GM23338 (cell line): ENCODE results near the gene PAK1IP1. TPM values are rescaled to one million over a fixed set of nuclear protein-coding genes. Genes with fewer than 3 reads are reported as not detected.

ENCODE experiments used
- ATAC-seq: fragments of 200-7000 bp; cut with Tn5 transposase; 3 replicates; pipeline ENCODE4 v1.9.1; 2020
- DNase-seq: peaks from one replicate; pipeline ENCODE4 v3.0.0-alpha.2; 2015; ENCODE audit warnings: low spot score
- H2AFZ ChIP-seq: fragments of 200-600 bp; sonication (generic); 2 replicates; pipeline ENCODE4 v1.8.0; 2016; ENCODE audit warnings: antibody characterized with exemption, mild to moderate bottlenecking, moderate library complexity
- H3F3A ChIP-seq: fragments of 200-600 bp; sonication (generic); replicated peaks from 2 replicates; pipeline ENCODE4 v1.8.0; 2017; ENCODE audit warnings: antibody characterized with exemption, mixed run types, low read depth
- H3K27ac ChIP-seq: fragments of 200-600 bp; sonication (generic); 2 replicates; pipeline ENCODE4 v1.6.1; 2016; ENCODE audit warnings: low read depth
- H3K27me3 ChIP-seq: fragments of 200-600 bp; sonication (generic); 2 replicates; pipeline ENCODE4 v1.8.0; 2016; ENCODE audit warnings: mild to moderate bottlenecking, mixed run types, moderate library complexity; ENCODE audit not compliant: insufficient read depth
- H3K36me3 ChIP-seq: fragments of 200-600 bp; sonication (generic); 2 replicates; pipeline ENCODE4 v1.8.0; 2016; ENCODE audit warnings: mild to moderate bottlenecking; ENCODE audit not compliant: insufficient read depth
- H3K4me1 ChIP-seq: fragments of 200-600 bp; sonication (generic); 2 replicates; pipeline ENCODE4 v1.8.0; 2016; ENCODE audit warnings: mild to moderate bottlenecking, moderate library complexity; ENCODE audit not compliant: insufficient read depth
- H3K4me2 ChIP-seq: fragments of 200-600 bp; sonication (generic); 2 replicates; pipeline ENCODE4 v1.7.1; 2017; ENCODE audit warnings: mixed run types
- H3K4me3 ChIP-seq: fragments of 200-600 bp; sonication (generic); 2 replicates; pipeline ENCODE4 v1.6.1; 2016; ENCODE audit warnings: mixed run types
- H3K79me2 ChIP-seq: fragments of 200-600 bp; sonication (generic); replicated peaks from 2 replicates; pipeline ENCODE4 v1.8.0; 2017; ENCODE audit warnings: mild to moderate bottlenecking; ENCODE audit not compliant: insufficient read depth
- H3K9me2 ChIP-seq: fragments of 200-600 bp; sonication (generic); 2 replicates; pipeline ENCODE4 v1.8.0; 2017; ENCODE audit not compliant: insufficient read depth
- H4K20me1 ChIP-seq: fragments of 200-600 bp; sonication (generic); replicated peaks from 2 replicates; pipeline ENCODE4 v1.8.0; 2017; ENCODE audit warnings: mild to moderate bottlenecking; ENCODE audit not compliant: insufficient read depth
- H3K27ac Mint-ChIP-seq: 2 replicates; pipeline ENCODE4 v1.8.0; 2020; ENCODE audit warnings: inconsistent platforms, mild to moderate bottlenecking, moderate library complexity, mixed read lengths
- H3K27me3 Mint-ChIP-seq: 3 replicates; pipeline ENCODE4 v1.8.0; 2022; ENCODE audit warnings: low read depth, mild to moderate bottlenecking, moderate library complexity, mixed read lengths, inconsistent platforms; ENCODE audit not compliant: insufficient read depth, poor library complexity
- H3K36me3 Mint-ChIP-seq: 3 replicates; pipeline ENCODE4 v1.8.0; 2021; ENCODE audit warnings: low read depth, mild to moderate bottlenecking, inconsistent platforms, moderate library complexity, mixed read lengths
- H3K4me1 Mint-ChIP-seq: 3 replicates; pipeline ENCODE4 v1.8.0; 2020; ENCODE audit warnings: mild to moderate bottlenecking, inconsistent platforms, mixed read lengths
- H3K4me3 Mint-ChIP-seq: 3 replicates; pipeline ENCODE4 v1.8.0; 2021; ENCODE audit warnings: moderate library complexity, mild to moderate bottlenecking, inconsistent platforms, mixed read lengths
- H3K9me3 Mint-ChIP-seq: 3 replicates; pipeline ENCODE4 v1.8.0; 2020; ENCODE audit warnings: moderate library complexity, mild to moderate bottlenecking, inconsistent platforms, mixed read lengths
- CREB1 ChIP-seq: fragments of 250-450 bp; sonication (Bioruptor Pico); IDR thresholded peaks from 2 replicates; pipeline ENCODE4 v1.5.0; 2020; ENCODE audit warnings: low read depth, mild to moderate bottlenecking, moderate library complexity
- CTCF ChIP-seq, 2 experiments: fragments of 200-600 bp in 1 of 2; sonication (generic) in 1 of 2; conservative IDR thresholded peaks; 2 replicates each; pipeline versions ENCODE4 v1.5.1 to v1.6.1; 2016 to 2017; ENCODE audit warnings: antibody characterized with exemption in 2 of 2, low read depth in 2 of 2, mild to moderate bottlenecking in 2 of 2, moderate library complexity in 1 of 2
- ETS1 ChIP-seq: IDR thresholded peaks from 2 replicates; pipeline ENCODE4 v1.6.1; 2016; ENCODE audit warnings: antibody characterized with exemption
- EZH2 ChIP-seq: fragments of 200-600 bp; sonication (generic); IDR thresholded peaks from one replicate; pipeline ENCODE4 v1.8.0; 2017; ENCODE audit warnings: antibody characterized with exemption, mild to moderate bottlenecking, low read depth; ENCODE audit not compliant: unreplicated experiment
- EZH2phosphoT487 ChIP-seq: fragments of 200-600 bp; sonication (generic); IDR thresholded peaks from one replicate; pipeline ENCODE4 v1.8.1; 2018; ENCODE audit warnings: antibody characterized with exemption; ENCODE audit not compliant: unreplicated experiment
- JUNB ChIP-seq: IDR thresholded peaks from one replicate; pipeline ENCODE4 v1.6.1; 2016; ENCODE audit warnings: antibody characterized with exemption; ENCODE audit not compliant: unreplicated experiment
- NANOG ChIP-seq: IDR thresholded peaks from 2 replicates; pipeline ENCODE4 v1.6.1; 2016; ENCODE audit warnings: antibody characterized with exemption, borderline replicate concordance
- POLR2AphosphoS5 ChIP-seq: IDR thresholded peaks from 2 replicates; pipeline ENCODE4 v1.6.1; 2016; ENCODE audit warnings: antibody characterized with exemption, low read depth
- REST ChIP-seq: IDR thresholded peaks from one replicate; pipeline ENCODE4 v1.6.1; 2018; ENCODE audit warnings: antibody characterized with exemption; ENCODE audit not compliant: unreplicated experiment
- STAT1 ChIP-seq: IDR thresholded peaks from one replicate; pipeline ENCODE4 v1.6.1; 2016; ENCODE audit warnings: antibody characterized with exemption; ENCODE audit not compliant: unreplicated experiment
- ZNF114 ChIP-seq: fragments of 250-450 bp; sonication (Bioruptor Pico); IDR thresholded peaks from 2 replicates; pipeline ENCODE4 v1.5.0; 2020; ENCODE audit warnings: mild to moderate bottlenecking, moderate library complexity
- ZNF331 ChIP-seq: fragments of 250-450 bp; sonication (Bioruptor Pico); IDR thresholded peaks from 2 replicates; pipeline ENCODE4 v1.5.0; 2020; ENCODE audit warnings: low read depth, mild to moderate bottlenecking, moderate library complexity
- ZNF462 ChIP-seq: fragments of 250-450 bp; sonication (Bioruptor Pico); IDR thresholded peaks from 2 replicates; pipeline ENCODE4 v1.5.0; 2020; ENCODE audit warnings: mild to moderate bottlenecking, moderate library complexity
- long read RNA-seq: library from polyadenylated mRNA; unstranded; transcript quantifications from one replicate; pipeline ENCODE4 v2.0.0, GENCODE V29; 2020; ENCODE audit not compliant: unreplicated experiment
- polyA plus RNA-seq: library from polyadenylated mRNA; unstranded; fragments of >200 nt; fragmentation: Nextera tagmentation; extraction: Ambion mirVana; gene quantifications from 2 replicates; pipeline ENCODE4 v1.2.1, GENCODE V29; 2016
- total RNA-seq: library from RNA; depleted of rRNA; stranded (reverse); fragments of >200 nt; shearing (Covaris generic); gene quantifications from 2 replicates; pipeline ENCODE4 v1.2.3, GENCODE V29; 2014; rRNA removed

Gene PAK1IP1
- total RNA-seq = 45.5 and 47.4 TPM in 2 replicates
- polyA plus RNA-seq = 82.1 and 93.2 TPM in 2 replicates
- long read RNA-seq, transcript PAK1IP1-201 (10 exons, 1,800 nt) = major isoform, 36 of 64 reads
- long read RNA-seq, partial matches to known transcripts = 18 of 64 reads
- long read RNA-seq, other reads (novel, unspliced or antisense) = 10 of 64 reads

- Mint-ChIP-seq H3K9me3 (peaks cover 12% of the 10 kb centered on the region), H3K27me3 (peaks cover 14% of the 10 kb centered on the region), H3K4me1 (peaks cover 25% of the 10 kb centered on the region), H3K36me3 (peaks cover 35% of the 10 kb centered on the region), H3K4me3 (peak within 1 kb of the TSS; percentile 90), H3K27ac (peak within 1 kb of the TSS; percentile 100)
- H3K4me1 ChIP-seq = peaks cover 22% of the 10 kb centered on the region
- no peaks in the 10 kb centered on the region for H3K27me3 ChIP-seq
- peaks cover 10% of the 10 kb centered on the region; the same call in 1 of the 2 replicates for H4K20me1 ChIP-seq
- peak within 1 kb of the TSS; percentile 76 for H3K4me3 ChIP-seq
- DNase-seq (peak; percentile 98), ATAC-seq (peak; percentile 97)
- peaks cover 12% of the 10 kb centered on the region for H3F3A ChIP-seq
- peaks cover 24% of the 10 kb centered on the region for H3K36me3 ChIP-seq
- peak within 1 kb of the TSS; percentile 91 for H3K4me2 ChIP-seq
- peak within 1 kb of the TSS; percentile 54 for H2AFZ ChIP-seq
- peaks cover 60% of the 10 kb centered on the region for H3K79me2 ChIP-seq
- peak within 1 kb of the TSS; percentile 88 for H3K27ac ChIP-seq
- TF ChIP-seq ZNF331 (CRISPR knock-in tag) (no peak), CREB1 (peak; percentile 99), NANOG (no peak), CTCF (conservative IDR thresholded peaks at IDR 0.05; ENCODE audit: low read depth in 2 of 2) (no peak), JUNB (no peak), EZH2phosphoT487 (no peak), ZNF114 (CRISPR knock-in tag) (no peak), POLR2AphosphoS5 (peak; percentile 89), ETS1 (peak; percentile 65), REST (no peak), EZH2 (no peak), ZNF462 (CRISPR knock-in tag) (no peak), STAT1 (no peak)
- H3K9me2 ChIP-seq = no peaks in the 10 kb centered on the region
These were observed at the start of gene PAK1IP1, which contains the start of gene C6orf52 for GRCh38 chr6:10694302-10695085. PAK1IP1 (plus strand) TSS chr6:10694972; CDS start chr6:10694986, 14 bp downstream. C6orf52 (minus strand) TSS chr6:10694616; CDS start chr6:10687550, 7,066 bp downstream.
